GM21360 (cell line): ENCODE data around the gene ZMIZ2.
"Not testable (repeated sequence)": the region's sequence is repeated elsewhere in the genome, so short reads cannot be mapped to it uniquely, and the experiment has no call there.

Experiments used
- ATAC-seq: cut with Tn5 transposase; IDR thresholded peaks from one replicate; pipeline ENCODE4 v1.9.1; 2021; ENCODE audit warnings: mild to moderate bottlenecking, moderate library complexity; ENCODE audit not compliant: unreplicated experiment

The ZMIZ2 gene

GRCh38 chr7:44798649-44799305 is 50.1 kb downstream of the ZMIZ2 start:
- no peak for ATAC-seq

- ATAC-seq: no peak
Observed at GRCh38 chr7:44799939-44800338, 51.3 kb downstream of the ZMIZ2 start.

GRCh38 chr7:44801890-44802289 is 53.2 kb downstream of the ZMIZ2 start:
- ATAC-seq: no peak

- no peak for ATAC-seq
Observed at GRCh38 chr7:44802418-44803025, 53.9 kb downstream of the ZMIZ2 start.

DNA sequence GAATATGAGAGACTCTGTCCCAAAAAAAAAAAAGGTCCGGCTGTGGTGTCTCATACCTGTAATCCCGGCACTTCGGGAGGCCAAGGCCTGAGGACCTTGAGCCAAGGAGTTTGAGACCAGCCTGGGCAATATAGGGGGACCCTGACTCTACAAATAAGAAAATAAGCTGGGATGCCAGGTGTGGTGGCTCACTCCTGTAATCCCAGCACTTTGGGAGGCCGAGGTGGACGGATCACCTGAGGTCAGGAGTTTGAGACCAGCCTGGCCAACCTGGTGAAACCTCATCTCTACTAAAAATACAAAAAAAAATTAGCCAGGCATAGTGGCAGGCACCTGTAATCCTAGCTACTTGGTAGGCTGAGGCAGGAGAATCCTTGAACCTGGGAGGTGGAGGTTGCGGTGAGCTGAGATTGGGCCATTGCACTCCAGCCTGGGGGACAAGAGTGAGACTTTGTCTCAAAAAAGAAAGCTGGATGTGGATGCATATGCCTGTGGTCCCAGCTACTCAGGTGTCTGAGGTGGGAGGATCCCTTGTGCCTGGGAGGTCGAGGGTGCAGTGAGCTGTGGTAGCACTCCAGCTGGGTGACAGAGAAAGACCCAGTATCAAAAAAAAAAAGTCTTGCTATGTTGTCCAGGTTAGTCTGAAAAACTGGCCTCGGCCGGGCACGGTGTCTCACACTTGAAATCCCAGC is 55.3 kb downstream of the ZMIZ2 start:
- ATAC-seq: not testable (repeated sequence)

DNA sequence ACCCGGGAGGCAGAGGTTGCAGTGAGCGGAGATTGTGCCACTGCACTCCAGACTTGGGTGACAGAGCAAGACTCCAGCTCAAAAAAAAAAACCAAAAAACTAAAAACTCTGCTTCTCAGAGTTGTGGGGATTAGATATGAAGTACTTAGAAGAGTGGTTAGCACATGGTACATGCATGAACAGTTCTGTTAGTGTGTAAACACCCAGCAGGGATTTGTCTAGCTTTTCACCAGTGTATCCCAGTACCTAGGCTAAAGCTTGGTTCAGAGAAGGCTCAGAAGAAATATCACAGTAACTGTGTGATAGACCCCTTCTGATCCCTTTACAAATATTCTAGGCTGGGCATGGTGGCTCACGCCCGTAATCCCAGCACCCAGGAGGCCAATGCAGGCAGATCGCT is 57.3 kb downstream of the ZMIZ2 start:
- ATAC-seq: no peak

DNA sequence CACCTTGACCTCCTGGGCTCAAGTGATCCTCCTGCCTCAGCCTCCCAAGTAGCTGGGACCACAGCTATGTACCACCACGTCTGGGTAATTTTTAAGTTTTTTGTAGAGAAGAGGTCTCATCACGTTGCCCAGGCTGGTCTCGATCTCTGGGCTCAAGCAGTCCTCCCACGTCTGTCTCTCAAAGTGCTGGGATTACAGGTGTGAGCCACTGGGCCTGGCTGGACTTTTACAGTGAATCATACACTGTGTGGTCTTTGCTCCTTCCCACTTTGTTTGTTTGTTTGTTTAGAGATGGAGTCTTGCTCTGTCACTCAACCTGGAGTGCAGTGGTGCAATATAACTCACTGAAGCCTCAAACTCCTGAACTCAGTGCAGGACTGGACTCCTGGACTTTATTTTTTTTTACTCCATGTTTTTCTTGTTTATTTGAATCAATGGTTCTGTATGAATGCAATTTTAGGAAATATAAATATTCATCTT is 60.3 kb downstream of the ZMIZ2 start:
- no peak for ATAC-seq

DNA sequence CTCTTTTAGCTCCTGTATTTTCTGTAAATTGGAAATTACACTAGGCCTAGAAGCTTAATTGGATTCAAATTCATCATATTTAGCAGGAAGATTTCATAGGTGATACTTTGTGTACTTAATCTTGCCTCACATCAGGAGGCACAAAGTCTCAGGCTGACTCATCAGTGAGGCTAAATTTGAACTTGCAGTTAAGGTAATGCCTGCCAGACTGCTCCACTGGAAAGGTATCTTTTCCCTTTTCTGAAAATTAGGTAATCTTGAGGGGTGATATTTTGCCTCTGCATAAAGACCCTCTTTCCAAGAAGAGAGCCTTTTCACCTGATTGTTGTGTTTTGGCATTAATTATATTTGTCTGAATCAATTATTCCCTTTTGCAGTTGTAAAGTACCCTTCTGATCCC is 62.4 kb downstream of the ZMIZ2 start:
- no peak for ATAC-seq

- no peak for ATAC-seq
Observed at GRCh38 chr7:44811571-44811970, 62.9 kb downstream of the ZMIZ2 start.

DNA sequence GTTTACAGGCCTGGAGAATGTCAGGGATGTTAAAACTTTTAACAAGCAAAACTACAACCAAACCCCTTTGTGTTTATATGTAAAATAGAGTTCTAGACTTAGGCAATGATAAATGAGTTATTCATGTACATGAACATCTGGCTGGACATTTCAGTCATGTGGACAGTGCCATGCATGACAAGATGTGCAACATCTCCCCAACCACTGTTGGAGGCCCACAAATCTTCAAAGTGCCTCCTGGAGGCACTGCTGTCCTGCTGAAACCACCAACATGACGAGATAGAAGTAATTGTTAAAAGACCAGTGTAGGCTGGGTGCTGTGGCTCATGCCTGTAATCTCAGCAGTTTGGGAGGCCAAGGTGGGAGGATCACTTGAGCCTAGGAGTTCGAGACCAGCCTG is 66.3 kb downstream of the ZMIZ2 start:
- ATAC-seq: no peak

GRCh38 chr7:44819292-44819691 is 70.6 kb downstream of the ZMIZ2 start:
- no peak for ATAC-seq
